GM23338 (cell line): ENCODE data around the gene FBN2. TPM values are rescaled to one million over a fixed set of nuclear protein-coding genes. Genes with fewer than 3 reads are reported as not detected.

ENCODE experiments used
- ATAC-seq: fragments of 200-7000 bp; cut with Tn5 transposase; 3 replicates; pipeline ENCODE4 v1.9.1; 2020
- DNase-seq: peaks from one replicate; pipeline ENCODE4 v3.0.0-alpha.2; 2015; ENCODE audit warnings: low spot score
- H2AFZ ChIP-seq: fragments of 200-600 bp; sonication (generic); 2 replicates; pipeline ENCODE4 v1.8.0; 2016; ENCODE audit warnings: antibody characterized with exemption, mild to moderate bottlenecking, moderate library complexity
- H3F3A ChIP-seq: fragments of 200-600 bp; sonication (generic); replicated peaks from 2 replicates; pipeline ENCODE4 v1.8.0; 2017; ENCODE audit warnings: antibody characterized with exemption, mixed run types, low read depth
- H3K27ac ChIP-seq: fragments of 200-600 bp; sonication (generic); 2 replicates; pipeline ENCODE4 v1.6.1; 2016; ENCODE audit warnings: low read depth
- H3K27me3 ChIP-seq: fragments of 200-600 bp; sonication (generic); 2 replicates; pipeline ENCODE4 v1.8.0; 2016; ENCODE audit warnings: mild to moderate bottlenecking, mixed run types, moderate library complexity; ENCODE audit not compliant: insufficient read depth
- H3K36me3 ChIP-seq: fragments of 200-600 bp; sonication (generic); 2 replicates; pipeline ENCODE4 v1.8.0; 2016; ENCODE audit warnings: mild to moderate bottlenecking; ENCODE audit not compliant: insufficient read depth
- H3K4me1 ChIP-seq: fragments of 200-600 bp; sonication (generic); 2 replicates; pipeline ENCODE4 v1.8.0; 2016; ENCODE audit warnings: mild to moderate bottlenecking, moderate library complexity; ENCODE audit not compliant: insufficient read depth
- H3K4me2 ChIP-seq: fragments of 200-600 bp; sonication (generic); 2 replicates; pipeline ENCODE4 v1.7.1; 2017; ENCODE audit warnings: mixed run types
- H3K4me3 ChIP-seq: fragments of 200-600 bp; sonication (generic); 2 replicates; pipeline ENCODE4 v1.6.1; 2016; ENCODE audit warnings: mixed run types
- H3K79me2 ChIP-seq: fragments of 200-600 bp; sonication (generic); replicated peaks from 2 replicates; pipeline ENCODE4 v1.8.0; 2017; ENCODE audit warnings: mild to moderate bottlenecking; ENCODE audit not compliant: insufficient read depth
- H3K9me2 ChIP-seq: fragments of 200-600 bp; sonication (generic); 2 replicates; pipeline ENCODE4 v1.8.0; 2017; ENCODE audit not compliant: insufficient read depth
- H4K20me1 ChIP-seq: fragments of 200-600 bp; sonication (generic); replicated peaks from 2 replicates; pipeline ENCODE4 v1.8.0; 2017; ENCODE audit warnings: mild to moderate bottlenecking; ENCODE audit not compliant: insufficient read depth
- H3K27ac Mint-ChIP-seq: 2 replicates; pipeline ENCODE4 v1.8.0; 2020; ENCODE audit warnings: inconsistent platforms, mild to moderate bottlenecking, moderate library complexity, mixed read lengths
- H3K27me3 Mint-ChIP-seq: 3 replicates; pipeline ENCODE4 v1.8.0; 2022; ENCODE audit warnings: low read depth, mild to moderate bottlenecking, moderate library complexity, mixed read lengths, inconsistent platforms; ENCODE audit not compliant: insufficient read depth, poor library complexity
- H3K36me3 Mint-ChIP-seq: 3 replicates; pipeline ENCODE4 v1.8.0; 2021; ENCODE audit warnings: low read depth, mild to moderate bottlenecking, inconsistent platforms, moderate library complexity, mixed read lengths
- H3K4me1 Mint-ChIP-seq: 3 replicates; pipeline ENCODE4 v1.8.0; 2020; ENCODE audit warnings: mild to moderate bottlenecking, inconsistent platforms, mixed read lengths
- H3K4me3 Mint-ChIP-seq: 3 replicates; pipeline ENCODE4 v1.8.0; 2021; ENCODE audit warnings: moderate library complexity, mild to moderate bottlenecking, inconsistent platforms, mixed read lengths
- H3K9me3 Mint-ChIP-seq: 3 replicates; pipeline ENCODE4 v1.8.0; 2020; ENCODE audit warnings: moderate library complexity, mild to moderate bottlenecking, inconsistent platforms, mixed read lengths
- CREB1 ChIP-seq: fragments of 250-450 bp; sonication (Bioruptor Pico); IDR thresholded peaks from 2 replicates; pipeline ENCODE4 v1.5.0; 2020; ENCODE audit warnings: low read depth, mild to moderate bottlenecking, moderate library complexity
- EZH2 ChIP-seq: fragments of 200-600 bp; sonication (generic); IDR thresholded peaks from one replicate; pipeline ENCODE4 v1.8.0; 2017; ENCODE audit warnings: antibody characterized with exemption, mild to moderate bottlenecking, low read depth; ENCODE audit not compliant: unreplicated experiment
- EZH2phosphoT487 ChIP-seq: fragments of 200-600 bp; sonication (generic); IDR thresholded peaks from one replicate; pipeline ENCODE4 v1.8.1; 2018; ENCODE audit warnings: antibody characterized with exemption; ENCODE audit not compliant: unreplicated experiment
- JUNB ChIP-seq: IDR thresholded peaks from one replicate; pipeline ENCODE4 v1.6.1; 2016; ENCODE audit warnings: antibody characterized with exemption; ENCODE audit not compliant: unreplicated experiment
- NANOG ChIP-seq: IDR thresholded peaks from 2 replicates; pipeline ENCODE4 v1.6.1; 2016; ENCODE audit warnings: antibody characterized with exemption, borderline replicate concordance
- POLR2AphosphoS5 ChIP-seq: IDR thresholded peaks from 2 replicates; pipeline ENCODE4 v1.6.1; 2016; ENCODE audit warnings: antibody characterized with exemption, low read depth
- STAT1 ChIP-seq: IDR thresholded peaks from one replicate; pipeline ENCODE4 v1.6.1; 2016; ENCODE audit warnings: antibody characterized with exemption; ENCODE audit not compliant: unreplicated experiment
- ZNF114 ChIP-seq: fragments of 250-450 bp; sonication (Bioruptor Pico); IDR thresholded peaks from 2 replicates; pipeline ENCODE4 v1.5.0; 2020; ENCODE audit warnings: mild to moderate bottlenecking, moderate library complexity
- ZNF331 ChIP-seq: fragments of 250-450 bp; sonication (Bioruptor Pico); IDR thresholded peaks from 2 replicates; pipeline ENCODE4 v1.5.0; 2020; ENCODE audit warnings: low read depth, mild to moderate bottlenecking, moderate library complexity
- polyA plus RNA-seq: library from polyadenylated mRNA; unstranded; fragments of >200 nt; fragmentation: Nextera tagmentation; extraction: Ambion mirVana; gene quantifications from 2 replicates; pipeline ENCODE4 v1.2.1, GENCODE V29; 2016
- total RNA-seq: library from RNA; depleted of rRNA; stranded (reverse); fragments of >200 nt; shearing (Covaris generic); gene quantifications from 2 replicates; pipeline ENCODE4 v1.2.3, GENCODE V29; 2014
- TF ChIP-seq, protein P1 (sequence below): IDR thresholded peaks from one replicate; pipeline ENCODE4 v1.6.1; 2018; ENCODE audit warnings: antibody characterized with exemption; ENCODE audit not compliant: unreplicated experiment
- TF ChIP-seq, protein P2 (sequence below): fragments of 250-450 bp; sonication (Bioruptor Pico); IDR thresholded peaks from 2 replicates; pipeline ENCODE4 v1.5.0; 2020; ENCODE audit warnings: mild to moderate bottlenecking, moderate library complexity

FBN2 gene
- total and polyA plus RNA-seq, 2 experiments from 2014 or later, result 2.6 to 13.6 TPM

DNA sequence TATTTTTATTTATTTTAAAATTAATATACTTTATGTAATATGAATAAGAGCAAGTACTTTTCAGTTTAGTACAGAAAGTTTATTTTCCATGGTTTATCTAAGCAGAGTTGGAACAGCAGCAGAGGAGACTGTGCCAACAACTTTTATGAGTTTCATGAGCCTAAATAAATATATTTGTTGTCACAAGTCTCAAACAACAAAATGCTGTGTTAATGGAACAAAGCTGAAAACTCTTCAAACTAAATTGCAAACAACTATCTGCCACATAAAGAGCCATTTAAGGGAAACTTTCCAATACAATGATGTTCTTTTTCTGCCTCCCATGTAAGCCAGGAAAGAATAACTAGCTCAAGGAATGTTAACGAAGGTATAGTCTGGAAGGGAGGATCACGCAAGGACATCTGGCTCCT is 96.1 kb downstream of the FBN2 start:
- no peak for ATAC-seq
- Histone ChIP-seq H3K4me3 (no peak overlapping the region), H3K4me1 (no peaks in the 10 kb centered on the region), H4K20me1 (no peaks in the 10 kb centered on the region), H2AFZ (no peak overlapping the region), H3K4me2 (no peak overlapping the region), H3F3A (no peaks in the 10 kb centered on the region), H3K9me2 (no peaks in the 10 kb centered on the region), H3K79me2 (no peaks in the 10 kb centered on the region), H3K36me3 (0 out of 2 replicates have a peak, but pooled peaks cover 3% of the 10 kb centered on the region), H3K27ac (no peak overlapping the region), H3K27me3 (no peaks in the 10 kb centered on the region)
- TF ChIP-seq CREB1 (no peak), EZH2phosphoT487 (no peak), EZH2 (no peak), POLR2AphosphoS5 (no peak), STAT1 (no peak), ZNF114 (no peak), JUNB (no peak), ZNF331 (CRISPR knock-in tag) (no peak), NANOG (no peak)
- TF ChIP-seq, protein P1, sequence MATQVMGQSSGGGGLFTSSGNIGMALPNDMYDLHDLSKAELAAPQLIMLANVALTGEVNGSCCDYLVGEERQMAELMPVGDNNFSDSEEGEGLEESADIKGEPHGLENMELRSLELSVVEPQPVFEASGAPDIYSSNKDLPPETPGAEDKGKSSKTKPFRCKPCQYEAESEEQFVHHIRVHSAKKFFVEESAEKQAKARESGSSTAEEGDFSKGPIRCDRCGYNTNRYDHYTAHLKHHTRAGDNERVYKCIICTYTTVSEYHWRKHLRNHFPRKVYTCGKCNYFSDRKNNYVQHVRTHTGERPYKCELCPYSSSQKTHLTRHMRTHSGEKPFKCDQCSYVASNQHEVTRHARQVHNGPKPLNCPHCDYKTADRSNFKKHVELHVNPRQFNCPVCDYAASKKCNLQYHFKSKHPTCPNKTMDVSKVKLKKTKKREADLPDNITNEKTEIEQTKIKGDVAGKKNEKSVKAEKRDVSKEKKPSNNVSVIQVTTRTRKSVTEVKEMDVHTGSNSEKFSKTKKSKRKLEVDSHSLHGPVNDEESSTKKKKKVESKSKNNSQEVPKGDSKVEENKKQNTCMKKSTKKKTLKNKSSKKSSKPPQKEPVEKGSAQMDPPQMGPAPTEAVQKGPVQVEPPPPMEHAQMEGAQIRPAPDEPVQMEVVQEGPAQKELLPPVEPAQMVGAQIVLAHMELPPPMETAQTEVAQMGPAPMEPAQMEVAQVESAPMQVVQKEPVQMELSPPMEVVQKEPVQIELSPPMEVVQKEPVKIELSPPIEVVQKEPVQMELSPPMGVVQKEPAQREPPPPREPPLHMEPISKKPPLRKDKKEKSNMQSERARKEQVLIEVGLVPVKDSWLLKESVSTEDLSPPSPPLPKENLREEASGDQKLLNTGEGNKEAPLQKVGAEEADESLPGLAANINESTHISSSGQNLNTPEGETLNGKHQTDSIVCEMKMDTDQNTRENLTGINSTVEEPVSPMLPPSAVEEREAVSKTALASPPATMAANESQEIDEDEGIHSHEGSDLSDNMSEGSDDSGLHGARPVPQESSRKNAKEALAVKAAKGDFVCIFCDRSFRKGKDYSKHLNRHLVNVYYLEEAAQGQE, result no peak
- TF ChIP-seq, protein P2, sequence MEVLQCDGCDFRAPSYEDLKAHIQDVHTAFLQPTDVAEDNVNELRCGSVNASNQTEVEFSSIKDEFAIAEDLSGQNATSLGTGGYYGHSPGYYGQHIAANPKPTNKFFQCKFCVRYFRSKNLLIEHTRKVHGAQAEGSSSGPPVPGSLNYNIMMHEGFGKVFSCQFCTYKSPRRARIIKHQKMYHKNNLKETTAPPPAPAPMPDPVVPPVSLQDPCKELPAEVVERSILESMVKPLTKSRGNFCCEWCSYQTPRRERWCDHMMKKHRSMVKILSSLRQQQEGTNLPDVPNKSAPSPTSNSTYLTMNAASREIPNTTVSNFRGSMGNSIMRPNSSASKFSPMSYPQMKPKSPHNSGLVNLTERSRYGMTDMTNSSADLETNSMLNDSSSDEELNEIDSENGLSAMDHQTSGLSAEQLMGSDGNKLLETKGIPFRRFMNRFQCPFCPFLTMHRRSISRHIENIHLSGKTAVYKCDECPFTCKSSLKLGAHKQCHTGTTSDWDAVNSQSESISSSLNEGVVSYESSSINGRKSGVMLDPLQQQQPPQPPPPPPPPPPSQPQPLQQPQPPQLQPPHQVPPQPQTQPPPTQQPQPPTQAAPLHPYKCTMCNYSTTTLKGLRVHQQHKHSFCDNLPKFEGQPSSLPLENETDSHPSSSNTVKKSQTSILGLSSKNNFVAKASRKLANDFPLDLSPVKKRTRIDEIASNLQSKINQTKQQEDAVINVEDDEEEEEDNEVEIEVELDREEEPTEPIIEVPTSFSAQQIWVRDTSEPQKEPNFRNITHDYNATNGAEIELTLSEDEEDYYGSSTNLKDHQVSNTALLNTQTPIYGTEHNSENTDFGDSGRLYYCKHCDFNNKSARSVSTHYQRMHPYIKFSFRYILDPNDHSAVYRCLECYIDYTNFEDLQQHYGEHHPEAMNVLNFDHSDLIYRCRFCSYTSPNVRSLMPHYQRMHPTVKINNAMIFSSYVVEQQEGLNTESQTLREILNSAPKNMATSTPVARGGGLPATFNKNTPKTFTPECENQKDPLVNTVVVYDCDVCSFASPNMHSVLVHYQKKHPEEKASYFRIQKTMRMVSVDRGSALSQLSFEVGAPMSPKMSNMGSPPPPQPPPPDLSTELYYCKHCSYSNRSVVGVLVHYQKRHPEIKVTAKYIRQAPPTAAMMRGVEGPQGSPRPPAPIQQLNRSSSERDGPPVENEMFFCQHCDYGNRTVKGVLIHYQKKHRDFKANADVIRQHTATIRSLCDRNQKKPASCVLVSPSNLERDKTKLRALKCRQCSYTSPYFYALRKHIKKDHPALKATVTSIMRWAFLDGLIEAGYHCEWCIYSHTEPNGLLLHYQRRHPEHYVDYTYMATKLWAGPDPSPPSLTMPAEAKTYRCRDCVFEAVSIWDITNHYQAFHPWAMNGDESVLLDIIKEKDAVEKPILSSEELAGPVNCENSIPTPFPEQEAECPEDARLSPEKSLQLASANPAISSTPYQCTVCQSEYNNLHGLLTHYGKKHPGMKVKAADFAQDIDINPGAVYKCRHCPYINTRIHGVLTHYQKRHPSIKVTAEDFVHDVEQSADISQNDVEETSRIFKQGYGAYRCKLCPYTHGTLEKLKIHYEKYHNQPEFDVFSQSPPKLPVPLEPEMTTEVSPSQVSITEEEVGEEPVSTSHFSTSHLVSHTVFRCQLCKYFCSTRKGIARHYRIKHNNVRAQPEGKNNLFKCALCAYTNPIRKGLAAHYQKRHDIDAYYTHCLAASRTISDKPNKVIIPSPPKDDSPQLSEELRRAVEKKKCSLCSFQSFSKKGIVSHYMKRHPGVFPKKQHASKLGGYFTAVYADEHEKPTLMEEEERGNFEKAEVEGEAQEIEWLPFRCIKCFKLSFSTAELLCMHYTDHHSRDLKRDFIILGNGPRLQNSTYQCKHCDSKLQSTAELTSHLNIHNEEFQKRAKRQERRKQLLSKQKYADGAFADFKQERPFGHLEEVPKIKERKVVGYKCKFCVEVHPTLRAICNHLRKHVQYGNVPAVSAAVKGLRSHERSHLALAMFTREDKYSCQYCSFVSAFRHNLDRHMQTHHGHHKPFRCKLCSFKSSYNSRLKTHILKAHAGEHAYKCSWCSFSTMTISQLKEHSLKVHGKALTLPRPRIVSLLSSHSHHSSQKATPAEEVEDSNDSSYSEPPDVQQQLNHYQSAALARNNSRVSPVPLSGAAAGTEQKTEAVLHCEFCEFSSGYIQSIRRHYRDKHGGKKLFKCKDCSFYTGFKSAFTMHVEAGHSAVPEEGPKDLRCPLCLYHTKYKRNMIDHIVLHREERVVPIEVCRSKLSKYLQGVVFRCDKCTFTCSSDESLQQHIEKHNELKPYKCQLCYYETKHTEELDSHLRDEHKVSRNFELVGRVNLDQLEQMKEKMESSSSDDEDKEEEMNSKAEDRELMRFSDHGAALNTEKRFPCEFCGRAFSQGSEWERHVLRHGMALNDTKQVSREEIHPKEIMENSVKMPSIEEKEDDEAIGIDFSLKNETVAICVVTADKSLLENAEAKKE, result no peak
- Mint-ChIP-seq H3K27ac (no peak overlapping the region), H3K9me3 (peaks cover 3% of the 10 kb centered on the region), H3K4me3 (no peak overlapping the region), H3K36me3 (peaks cover 8% of the 10 kb centered on the region), H3K27me3 (no peaks in the 10 kb centered on the region), H3K4me1 (no peaks in the 10 kb centered on the region; the same call in 2 of the 3 replicates)
- no peak for DNase-seq
